Measurements from ENCODE around the gene CMTM1.

CMTM1 gene, protein sequence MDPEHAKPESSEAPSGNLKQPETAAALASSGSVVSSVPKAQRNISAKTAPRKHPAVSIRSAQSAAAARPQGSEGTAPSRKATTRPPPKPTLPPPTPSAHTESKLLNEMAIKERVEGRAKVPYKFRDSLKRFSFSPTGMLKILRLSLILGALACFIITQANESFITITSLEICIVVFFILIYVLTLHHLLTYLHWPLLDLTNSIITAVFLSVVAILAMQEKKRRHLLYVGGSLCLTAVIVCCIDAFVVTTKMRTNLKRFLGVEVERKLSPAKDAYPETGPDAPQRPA

DNA sequence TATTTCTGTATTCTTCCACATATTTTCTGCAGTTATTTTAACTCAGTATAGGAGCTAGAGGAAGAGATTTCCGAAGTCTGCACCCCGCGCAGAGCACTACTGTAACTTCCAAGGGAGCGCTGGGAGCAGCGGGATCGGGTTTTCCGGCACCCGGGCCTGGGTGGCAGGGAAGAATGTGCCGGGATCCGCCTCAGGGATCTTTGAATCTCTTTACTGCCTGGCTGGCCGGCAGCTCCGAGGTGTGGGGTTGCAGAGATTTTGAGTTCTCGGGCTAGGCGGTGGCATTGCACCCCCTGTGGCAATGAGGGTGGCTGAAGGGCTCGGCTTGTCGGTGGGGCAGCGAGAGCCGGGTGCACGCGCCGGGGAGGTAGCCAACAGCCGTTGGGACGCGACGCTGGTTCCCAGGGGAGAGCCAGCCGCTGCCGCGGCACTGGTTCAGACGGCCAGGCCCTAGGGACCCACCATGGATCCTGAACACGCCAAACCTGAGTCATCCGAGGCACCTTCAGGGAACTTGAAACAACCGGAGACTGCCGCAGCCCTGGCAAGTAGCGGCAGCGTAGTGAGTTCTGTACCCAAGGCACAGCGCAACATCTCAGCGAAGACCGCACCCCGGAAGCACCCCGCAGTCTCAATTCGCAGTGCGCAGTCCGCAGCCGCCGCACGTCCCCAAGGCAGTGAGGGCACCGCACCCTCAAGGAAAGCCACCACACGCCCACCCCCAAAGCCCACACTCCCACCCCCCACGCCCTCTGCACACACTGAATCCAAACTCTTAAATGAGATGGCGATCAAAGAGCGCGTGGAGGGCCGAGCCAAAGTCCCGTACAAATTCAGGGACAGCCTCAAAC is at the start of gene CMTM1:
Gene CMTM1 (plus strand): TSS at position 389 of the 851 bp plus-strand sequence. CDS start 75 bp downstream, at position 464.
- TF ChIP-seq, protein P1, sequence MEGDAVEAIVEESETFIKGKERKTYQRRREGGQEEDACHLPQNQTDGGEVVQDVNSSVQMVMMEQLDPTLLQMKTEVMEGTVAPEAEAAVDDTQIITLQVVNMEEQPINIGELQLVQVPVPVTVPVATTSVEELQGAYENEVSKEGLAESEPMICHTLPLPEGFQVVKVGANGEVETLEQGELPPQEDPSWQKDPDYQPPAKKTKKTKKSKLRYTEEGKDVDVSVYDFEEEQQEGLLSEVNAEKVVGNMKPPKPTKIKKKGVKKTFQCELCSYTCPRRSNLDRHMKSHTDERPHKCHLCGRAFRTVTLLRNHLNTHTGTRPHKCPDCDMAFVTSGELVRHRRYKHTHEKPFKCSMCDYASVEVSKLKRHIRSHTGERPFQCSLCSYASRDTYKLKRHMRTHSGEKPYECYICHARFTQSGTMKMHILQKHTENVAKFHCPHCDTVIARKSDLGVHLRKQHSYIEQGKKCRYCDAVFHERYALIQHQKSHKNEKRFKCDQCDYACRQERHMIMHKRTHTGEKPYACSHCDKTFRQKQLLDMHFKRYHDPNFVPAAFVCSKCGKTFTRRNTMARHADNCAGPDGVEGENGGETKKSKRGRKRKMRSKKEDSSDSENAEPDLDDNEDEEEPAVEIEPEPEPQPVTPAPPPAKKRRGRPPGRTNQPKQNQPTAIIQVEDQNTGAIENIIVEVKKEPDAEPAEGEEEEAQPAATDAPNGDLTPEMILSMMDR (conservative IDR thresholded peaks at IDR 0.05; ENCODE audit: low read depth, low read length) = no peak
- no peak for DNase-seq (ENCODE audit: low read depth)
- no peak within 1 kb of the TSS for H3K4me3 ChIP-seq (ENCODE audit: low read length)

DNA sequence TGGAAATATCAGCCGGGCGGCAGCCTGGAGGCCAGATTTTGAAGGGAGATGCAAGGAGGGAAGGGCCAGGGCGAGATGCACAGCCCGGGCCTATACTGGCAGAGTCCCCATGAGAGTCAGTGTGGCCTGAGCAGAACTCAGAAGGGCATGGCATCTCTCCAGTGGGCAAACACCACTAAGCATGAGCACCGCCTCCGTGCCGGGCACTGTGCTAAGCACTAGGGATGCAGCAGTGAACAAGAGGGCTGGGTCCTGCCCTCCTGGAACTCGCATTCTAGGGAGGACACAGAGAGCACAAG is 49.8 kb upstream of the CMTM1 start:
- TF ChIP-seq, protein P1 (conservative IDR thresholded peaks at IDR 0.05; ENCODE audit: low read depth, low read length) = no peak
- no peak overlapping the region for H3K4me3 ChIP-seq (ENCODE audit: low read length)
- no peak for DNase-seq (ENCODE audit: low read depth)

DNA sequence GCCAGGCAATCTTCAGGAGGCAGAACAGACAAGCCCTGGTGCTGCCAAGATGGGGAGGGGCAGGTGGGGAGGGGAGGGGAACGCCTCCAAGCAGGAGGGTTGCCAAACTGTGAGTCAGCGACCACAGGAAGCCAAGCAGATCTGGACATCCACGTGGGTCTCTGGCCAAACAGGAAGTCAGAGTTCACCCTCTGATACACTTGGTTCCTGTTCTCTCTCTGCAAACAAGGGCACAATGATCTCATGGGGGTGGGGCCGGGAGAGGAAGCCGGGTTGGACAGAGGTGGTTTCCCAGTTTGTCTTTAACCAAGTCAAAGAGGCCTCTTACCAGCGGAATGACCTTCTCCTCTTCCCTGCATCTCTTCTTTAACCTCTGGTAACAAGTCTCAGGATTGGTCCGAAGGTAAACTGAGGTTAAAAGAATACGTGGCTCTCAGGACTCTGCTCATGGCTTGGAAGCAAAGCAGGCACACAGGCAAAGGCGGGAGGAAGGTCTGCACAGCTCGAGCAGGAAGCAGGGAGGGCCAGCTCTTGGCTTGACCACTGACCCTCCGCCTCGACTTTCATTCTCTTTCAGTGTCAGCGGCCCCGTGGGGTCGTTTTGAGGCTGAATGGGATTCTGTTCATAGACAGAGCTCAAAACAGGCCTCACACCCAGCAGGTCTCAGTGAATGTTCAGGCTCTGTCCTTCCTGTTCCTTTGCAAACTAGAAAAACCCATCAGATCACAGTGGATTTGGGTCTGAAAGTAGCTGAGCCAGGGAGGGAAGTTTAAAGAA is 49.2 kb upstream of the CMTM1 start:
- H3K4me3 ChIP-seq (ENCODE audit: low read length) = no peak overlapping the region
- peak; percentile 97 for DNase-seq (ENCODE audit: low read depth)
- TF ChIP-seq, protein P1 (conservative IDR thresholded peaks at IDR 0.05; ENCODE audit: low read depth, low read length) = no peak

DNA sequence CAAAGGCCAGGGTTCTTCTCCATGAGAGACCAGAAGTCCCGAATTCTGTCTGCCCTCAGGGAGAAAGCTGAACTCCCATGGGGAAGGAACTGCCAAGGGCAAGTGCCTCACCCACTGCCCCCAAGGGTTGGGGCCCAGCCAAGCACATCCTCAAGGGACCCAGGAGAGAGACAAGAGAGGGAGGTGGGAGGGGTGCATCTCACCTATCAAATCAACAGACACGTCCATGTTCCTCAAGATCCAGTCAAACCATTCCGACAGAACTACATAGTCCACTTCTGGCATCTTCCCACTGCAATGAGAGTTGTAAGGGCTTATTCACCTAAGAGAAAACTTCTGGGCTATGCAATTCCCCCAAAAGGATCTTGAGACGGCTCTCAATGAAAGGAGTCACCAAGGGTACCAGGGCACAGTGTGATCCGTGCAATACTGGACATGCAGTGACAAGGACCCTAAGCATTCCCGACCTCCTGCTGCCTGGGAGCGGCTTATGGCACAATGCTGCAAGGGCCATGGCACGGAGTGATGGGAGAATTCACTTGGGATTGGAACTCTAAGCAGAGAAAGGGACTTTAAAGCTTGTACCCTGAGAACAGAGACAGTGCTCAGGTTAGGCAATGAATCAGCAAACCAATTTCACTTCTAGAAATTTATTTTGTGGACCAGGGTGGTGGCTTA is 48.5 kb upstream of the CMTM1 start:
- TF ChIP-seq, protein P1 (conservative IDR thresholded peaks at IDR 0.05; ENCODE audit: low read depth, low read length) = no peak
- H3K4me3 ChIP-seq (ENCODE audit: low read length) = no peak overlapping the region
- no peak for DNase-seq (ENCODE audit: low read depth)

DNA sequence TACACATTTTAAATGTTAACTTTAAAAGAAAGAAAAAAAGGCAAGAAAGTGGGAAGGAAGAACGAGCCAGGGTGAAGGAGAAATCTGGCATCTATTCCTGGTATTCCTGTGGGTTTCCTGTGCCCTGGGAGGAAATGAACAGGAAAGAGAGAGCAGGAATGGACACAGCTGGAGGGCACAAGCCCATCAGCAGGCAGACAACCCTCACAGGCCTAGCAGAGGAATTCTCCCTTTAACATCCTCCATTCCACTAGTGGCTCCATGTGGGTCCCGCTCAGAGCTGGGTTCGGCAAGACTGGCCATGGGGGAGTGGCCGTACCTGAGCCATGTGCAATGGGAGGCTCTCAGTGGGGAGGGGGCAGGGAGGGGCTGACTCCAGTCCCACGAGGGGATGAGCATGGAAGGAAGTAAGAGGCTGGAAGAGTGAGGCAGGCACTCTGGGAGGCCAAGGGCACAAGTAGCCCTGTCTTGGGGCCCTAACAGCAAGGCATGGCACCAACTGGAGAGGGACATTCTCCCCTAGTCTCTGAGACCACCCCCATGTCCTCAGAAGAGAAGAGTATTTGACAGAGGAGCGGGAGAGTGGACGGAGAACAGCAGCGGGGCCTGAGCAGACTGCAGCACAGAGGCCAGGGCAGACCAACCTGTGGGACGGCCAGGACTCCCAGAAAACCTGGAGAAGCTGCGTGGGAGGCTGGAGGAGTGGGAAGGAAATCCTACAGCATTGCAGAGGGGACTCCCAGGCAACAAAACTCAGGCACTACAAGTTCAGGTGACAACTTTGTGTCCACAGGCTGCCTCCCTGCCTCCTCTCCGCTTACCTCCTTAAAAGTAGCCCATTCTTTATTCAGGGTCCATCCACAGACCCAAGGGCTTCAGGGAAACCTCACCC is 46.5 kb upstream of the CMTM1 start:
- DNase-seq (ENCODE audit: low read depth) = no peak
- TF ChIP-seq, protein P1 (conservative IDR thresholded peaks at IDR 0.05; ENCODE audit: low read depth, low read length) = no peak
- H3K4me3 ChIP-seq (ENCODE audit: low read length) = no peak overlapping the region

Measured in retinal pigment epithelial cell (primary cell).